Measurements from ENCODE around the gene RSRC2.
A peak's percentile ranks its signal among the peaks of the same experiment; 100 is the strongest.
"Not testable (repeated sequence)": the region's sequence is repeated elsewhere in the genome, so short reads cannot be mapped to it uniquely, and the experiment has no call there.

Gene RSRC2

GRCh38 chr12:122526683-122527477, at the start of gene RSRC2, which contains the start of gene KNTC1:
Gene RSRC2 (minus strand): TSS chr12:122526936. CDS start chr12:122526853, 83 bp downstream.
Gene KNTC1 (plus strand): TSS chr12:122527249. CDS start chr12:122530064, 2,815 bp downstream.
- peak; percentile 99 for DNase-seq (ENCODE audit: low read depth)

GRCh38 chr12:122571821-122572220, 45.1 kb upstream of the RSRC2 start:
- no peak for DNase-seq (ENCODE audit: low read depth)

GRCh38 chr12:122570006-122570405, 43.3 kb upstream of the RSRC2 start:
- not testable (repeated sequence) for DNase-seq (ENCODE audit: low read depth)

GRCh38 chr12:122569288-122569687, 42.6 kb upstream of the RSRC2 start:
- DNase-seq (ENCODE audit: low read depth) = no peak

- DNase-seq (ENCODE audit: low read depth) = not testable (repeated sequence)
Observed at GRCh38 chr12:122566816-122567215, 40.1 kb upstream of the RSRC2 start.

- DNase-seq (ENCODE audit: low read depth) = no peak
Observed at GRCh38 chr12:122563361-122563760, 36.6 kb upstream of the RSRC2 start.

GRCh38 chr12:122560138-122560537, 33.4 kb upstream of the RSRC2 start:
- DNase-seq (ENCODE audit: low read depth) = no peak

- no peak for DNase-seq (ENCODE audit: low read depth)
Observed at GRCh38 chr12:122558745-122559641, 32.3 kb upstream of the RSRC2 start.

- DNase-seq (ENCODE audit: low read depth) = no peak
Observed at GRCh38 chr12:122547330-122547729, 20.6 kb upstream of the RSRC2 start.

GRCh38 chr12:122545855-122546254, 19.1 kb upstream of the RSRC2 start:
- DNase-seq (ENCODE audit: low read depth) = no peak

GRCh38 chr12:122544537-122544936, 17.8 kb upstream of the RSRC2 start:
- no peak for DNase-seq (ENCODE audit: low read depth)

GRCh38 chr12:122538496-122538895, 11.8 kb upstream of the RSRC2 start:
- DNase-seq (ENCODE audit: low read depth) = no peak

GRCh38 chr12:122537021-122537420, 10.3 kb upstream of the RSRC2 start:
- no peak for DNase-seq (ENCODE audit: low read depth)

GRCh38 chr12:122533856-122534255, 7.1 kb upstream of the RSRC2 start:
- DNase-seq (ENCODE audit: low read depth) = no peak

- no peak for DNase-seq (ENCODE audit: low read depth)
Observed at GRCh38 chr12:122528992-122529391, 2.3 kb upstream of the RSRC2 start.

- DNase-seq (ENCODE audit: low read depth) = no peak
Observed at GRCh38 chr12:122528582-122528981, 1.8 kb upstream of the RSRC2 start.

- DNase-seq (ENCODE audit: low read depth) = no peak
Observed at GRCh38 chr12:122527478-122527944, 775 bp upstream of the RSRC2 start.

- no peak for DNase-seq (ENCODE audit: low read depth)
Observed at GRCh38 chr12:122523846-122524718, 2.7 kb downstream of the RSRC2 start.

GRCh38 chr12:122523280-122523679, 3.5 kb downstream of the RSRC2 start:
- DNase-seq (ENCODE audit: low read depth) = no peak

GRCh38 chr12:122520676-122521075, 6.1 kb downstream of the RSRC2 start:
- DNase-seq (ENCODE audit: low read depth) = no peak

- DNase-seq (ENCODE audit: low read depth) = no peak
Observed at GRCh38 chr12:122519418-122519817, 7.3 kb downstream of the RSRC2 start.

GRCh38 chr12:122518908-122519307, 7.8 kb downstream of the RSRC2 start:
- no peak for DNase-seq (ENCODE audit: low read depth)
